NCI-H1436 (cell line): Measurements from ENCODE around the gene ZMYND8.
A peak's percentile ranks its signal among the peaks of the same experiment; 100 is the strongest.
"Not testable (repeated sequence)": the region's sequence is repeated elsewhere in the genome, so short reads cannot be mapped to it uniquely, and the experiment has no call there.

Experiments used
- DNase-seq: peaks from one replicate; lab custom pipeline; 2025; lab: John Stamatoyannopoulos, UW

The ZMYND8 gene

DNA sequence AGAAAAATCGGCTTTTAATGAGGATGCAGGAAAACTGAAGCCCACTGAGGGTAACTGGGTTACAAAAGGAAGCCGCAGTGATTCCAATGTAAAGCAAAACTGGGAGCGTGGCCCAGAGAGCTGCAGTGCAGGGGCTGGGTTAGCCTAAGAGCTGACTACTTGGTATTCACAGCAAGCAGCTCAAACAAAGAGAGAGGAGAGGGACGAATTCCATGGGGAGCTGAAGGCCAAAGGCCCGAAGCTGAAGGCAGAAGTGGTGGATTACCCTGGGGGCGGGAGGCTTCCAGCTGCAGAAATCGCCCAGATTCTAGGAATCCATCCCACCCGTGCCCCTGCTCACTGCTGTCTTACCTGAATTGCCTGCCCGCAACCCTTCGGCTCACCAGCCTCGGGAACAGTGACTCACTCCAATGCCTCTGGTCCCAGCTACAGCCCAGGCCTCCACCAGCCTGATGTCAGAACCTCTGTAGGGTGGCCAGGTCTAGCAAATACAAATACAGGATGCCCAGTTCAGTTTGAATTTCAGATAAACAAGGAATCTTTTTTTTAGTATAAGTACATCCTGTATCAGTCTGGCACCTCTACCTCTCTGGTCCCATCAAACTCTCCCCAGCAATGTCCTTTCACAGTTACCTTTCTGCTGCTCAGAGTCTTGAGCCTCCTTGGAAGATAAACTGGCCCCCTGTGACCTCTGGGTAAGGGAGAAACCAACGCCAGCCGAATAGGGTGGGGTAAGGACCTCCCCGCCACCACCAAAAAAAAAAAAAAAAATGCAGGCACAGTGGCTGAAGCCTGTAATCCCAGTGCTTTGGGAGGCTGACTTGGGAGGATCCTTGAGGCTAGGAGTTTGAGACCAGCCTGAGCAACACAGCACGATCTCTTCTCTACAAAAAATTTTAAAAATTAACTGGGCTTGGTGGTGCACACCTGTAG, 14.6 kb upstream of the ZMYND8 start:
- no peak for DNase-seq

DNA sequence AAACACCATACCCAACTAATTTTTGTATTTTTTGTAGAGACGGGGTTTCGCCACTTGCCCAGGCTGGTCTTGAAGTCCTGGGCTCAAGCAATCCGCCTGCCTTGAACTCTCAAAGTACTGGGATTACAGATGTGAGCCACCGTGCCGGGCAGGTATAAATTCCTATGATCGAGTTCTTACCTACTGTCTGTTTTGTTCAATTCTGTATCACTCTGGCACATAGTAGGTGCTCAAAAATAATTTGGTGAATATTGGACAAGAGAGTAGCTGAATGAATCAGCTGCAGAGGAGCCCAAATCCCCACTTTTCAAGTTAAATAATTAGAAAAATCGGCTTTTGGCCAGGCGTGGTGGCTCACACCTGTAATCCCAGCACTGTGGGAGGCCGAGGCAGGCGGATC, 13.7 kb upstream of the ZMYND8 start:
- DNase-seq = no peak

DNA sequence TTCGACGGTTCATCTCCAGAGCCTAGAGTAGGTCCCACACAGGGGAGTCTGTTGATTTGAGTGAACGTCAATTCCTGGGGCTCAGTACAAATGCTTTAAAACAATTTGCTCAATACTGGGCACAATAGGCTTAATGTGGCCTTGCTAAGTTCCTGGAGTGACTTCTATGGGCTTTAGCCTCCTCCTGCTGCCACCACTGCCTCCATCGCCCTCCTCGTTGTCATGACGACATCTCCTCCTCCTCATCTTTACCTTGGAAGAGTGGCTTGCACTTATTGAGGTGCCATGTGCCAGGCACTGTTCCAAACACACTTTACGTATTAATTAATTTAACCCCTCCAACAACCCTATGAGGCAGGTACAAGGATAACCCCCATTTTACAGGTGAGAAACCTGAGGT, 11.8 kb upstream of the ZMYND8 start:
- DNase-seq = no peak

DNA sequence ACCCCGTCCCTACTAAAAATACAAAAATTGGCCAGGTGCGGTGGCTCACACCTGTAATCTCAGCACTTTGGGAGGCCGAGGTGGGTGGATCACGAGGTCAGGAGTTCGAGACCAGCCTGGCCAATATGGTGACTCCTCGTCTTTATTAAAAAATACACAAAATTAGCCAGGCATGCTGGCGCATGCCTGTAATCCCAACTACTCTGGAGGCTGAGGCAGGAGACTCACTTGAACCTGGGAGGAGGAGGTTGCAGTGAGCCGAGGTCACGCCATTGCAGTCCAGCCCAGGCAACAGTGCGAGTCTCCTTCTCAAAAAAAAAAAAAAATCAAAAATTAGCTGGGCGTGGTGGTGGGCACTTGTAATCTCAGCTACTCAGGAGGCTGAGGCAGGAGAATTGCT, 9.8 kb upstream of the ZMYND8 start:
- DNase-seq = not testable (repeated sequence)

DNA sequence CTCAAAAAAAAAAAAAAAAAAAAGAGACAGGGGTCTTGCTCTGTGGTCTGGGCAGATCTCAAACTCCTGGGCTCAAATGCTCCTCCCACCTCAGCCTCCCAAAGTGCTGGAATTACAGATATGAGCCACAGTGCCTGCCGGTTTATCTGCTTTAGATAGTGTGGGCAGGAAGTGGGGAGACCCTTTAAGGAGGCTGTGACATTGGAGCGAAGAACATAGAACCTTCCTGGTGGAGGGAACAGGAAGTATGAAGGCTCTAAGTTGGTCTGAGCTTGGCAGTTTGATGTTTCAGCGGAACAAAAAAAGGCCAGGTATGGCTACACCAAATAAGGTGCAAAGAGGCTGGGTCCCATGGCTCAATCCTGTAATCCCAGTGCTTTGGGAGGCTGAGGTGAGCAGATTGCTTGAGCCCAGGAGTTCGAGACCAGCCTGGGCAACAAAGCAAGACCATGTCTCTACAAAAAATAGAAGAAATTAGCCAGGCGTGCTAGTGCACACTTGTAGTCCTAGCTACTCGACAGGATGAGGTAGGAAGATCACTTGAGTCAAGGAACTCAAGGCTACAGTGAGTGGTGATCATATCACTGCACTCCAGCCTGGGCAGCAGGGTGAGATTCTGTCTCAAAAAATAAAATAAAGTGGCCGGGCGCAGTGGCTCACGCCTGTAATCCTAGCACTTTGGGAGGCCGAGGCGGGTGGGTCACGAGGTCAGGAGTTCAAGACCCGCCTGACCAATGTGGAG, 8.7 kb upstream of the ZMYND8 start:
- DNase-seq = no peak

DNA sequence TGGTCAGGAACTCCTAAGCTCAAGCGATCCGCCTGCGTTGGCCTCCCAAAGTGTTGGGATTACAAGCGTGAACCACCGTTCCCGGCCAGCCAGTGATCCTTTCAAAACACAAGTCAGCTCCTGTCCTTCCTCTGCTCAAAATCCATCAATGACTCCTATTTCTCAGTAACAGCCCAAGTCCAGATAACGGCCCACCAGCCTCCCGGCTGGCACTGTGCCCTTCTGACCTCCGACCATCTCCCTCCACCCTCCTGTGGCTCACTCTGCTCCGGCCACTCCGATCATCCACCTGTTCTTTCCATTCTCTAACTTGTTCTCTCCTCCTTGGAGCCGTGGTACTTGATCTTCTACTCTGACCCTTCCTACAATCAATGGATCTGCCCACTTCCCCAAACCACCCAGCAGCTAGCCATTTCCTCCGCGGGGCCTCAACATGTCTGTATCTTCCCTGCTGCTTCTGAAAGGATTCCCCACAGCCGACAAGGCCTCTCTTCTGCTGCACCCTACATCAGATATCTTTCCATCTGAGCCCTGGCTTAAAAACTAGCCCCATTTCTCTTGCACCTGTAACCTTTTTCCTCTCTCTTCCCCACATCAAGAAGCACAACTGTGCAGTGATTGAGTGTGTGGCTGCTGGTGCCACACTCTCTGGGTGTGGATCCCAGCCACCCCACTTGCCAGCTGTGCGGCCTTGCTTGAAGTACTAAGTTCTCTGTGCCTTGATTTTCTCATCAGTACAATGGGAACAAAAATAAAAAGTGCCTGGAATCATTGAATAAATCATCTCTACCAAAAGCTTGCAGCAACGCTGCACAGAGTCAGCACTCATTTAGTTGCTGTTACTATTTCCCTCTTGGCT, 6.1 kb upstream of the ZMYND8 start:
- no peak for DNase-seq

DNA sequence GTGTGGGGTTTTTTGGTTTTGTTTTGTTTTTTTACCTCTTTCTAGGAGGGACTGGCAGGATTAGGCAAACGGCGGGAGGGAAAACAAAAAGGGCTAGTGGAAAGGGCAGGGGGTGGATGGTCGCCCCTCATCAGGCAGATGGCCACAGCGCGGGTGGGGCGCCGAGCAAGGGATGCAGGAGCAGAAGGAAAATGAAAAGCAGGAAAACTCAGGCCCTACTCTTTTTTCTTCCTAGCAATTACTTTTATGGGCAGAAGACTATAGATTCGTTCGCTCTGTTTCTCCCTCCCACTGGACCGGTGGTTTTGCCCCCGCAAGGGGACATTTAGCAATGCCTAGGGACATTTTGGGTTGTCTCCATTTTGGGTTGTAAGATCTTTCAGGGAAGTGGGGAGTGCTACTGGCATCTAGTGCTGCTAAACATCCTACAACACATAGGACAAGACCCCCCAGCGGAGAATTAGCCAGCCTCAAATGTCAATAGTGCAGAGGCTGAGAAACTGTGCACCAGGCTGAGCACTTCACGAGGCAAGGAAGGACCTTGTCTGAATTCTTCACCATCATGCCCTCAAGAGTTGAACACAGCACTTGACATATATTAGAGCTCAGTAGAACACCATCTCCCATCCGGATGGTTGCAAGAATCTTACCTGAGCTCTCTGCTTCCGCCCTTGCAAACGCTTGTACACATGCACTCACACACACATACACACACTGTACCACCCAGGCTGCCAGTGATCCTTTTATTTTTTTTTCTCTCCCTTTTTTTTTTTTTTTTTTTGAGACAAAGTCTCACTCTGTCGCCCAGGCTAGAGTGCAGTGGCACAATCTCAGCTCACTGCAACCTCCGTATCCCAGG, 4.8 kb upstream of the ZMYND8 start:
- DNase-seq = no peak

DNA sequence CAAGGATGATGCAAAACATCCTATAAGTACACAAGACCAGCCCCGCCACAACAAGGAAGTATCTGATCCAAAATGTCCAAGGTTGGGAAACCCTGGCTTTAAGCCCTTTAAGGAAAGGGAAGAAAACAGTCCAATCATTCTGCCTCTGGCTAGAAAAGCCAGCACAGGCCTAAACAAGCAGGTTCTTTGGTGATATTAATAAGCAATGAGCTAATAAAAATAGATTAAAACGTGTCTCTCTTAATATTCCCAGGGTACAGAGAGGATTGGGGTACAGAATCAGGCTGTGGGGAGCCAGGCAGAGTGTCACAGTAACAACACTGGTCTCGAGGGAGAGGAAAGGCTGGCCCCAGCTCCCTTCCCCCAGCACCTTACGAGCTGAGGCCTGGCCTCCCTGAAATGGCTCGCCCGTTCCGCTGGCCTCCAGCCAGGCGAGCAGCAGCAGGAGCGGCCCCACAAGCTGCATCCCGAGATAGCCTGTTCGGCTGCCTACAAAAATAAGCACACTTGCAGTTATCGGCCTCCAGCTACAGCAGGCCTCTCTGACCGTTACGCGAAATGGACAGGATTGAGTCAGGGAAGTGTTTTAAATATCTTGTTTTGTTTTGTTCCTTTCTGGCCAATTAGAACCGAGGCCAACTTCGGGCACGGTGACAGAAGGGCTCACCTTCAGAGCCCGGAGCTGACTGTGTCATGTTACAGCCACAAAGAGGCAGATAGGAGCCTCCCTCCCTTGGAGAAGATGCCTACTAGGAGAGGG, 4.0 kb upstream of the ZMYND8 start:
- DNase-seq = peak; percentile 78

DNA sequence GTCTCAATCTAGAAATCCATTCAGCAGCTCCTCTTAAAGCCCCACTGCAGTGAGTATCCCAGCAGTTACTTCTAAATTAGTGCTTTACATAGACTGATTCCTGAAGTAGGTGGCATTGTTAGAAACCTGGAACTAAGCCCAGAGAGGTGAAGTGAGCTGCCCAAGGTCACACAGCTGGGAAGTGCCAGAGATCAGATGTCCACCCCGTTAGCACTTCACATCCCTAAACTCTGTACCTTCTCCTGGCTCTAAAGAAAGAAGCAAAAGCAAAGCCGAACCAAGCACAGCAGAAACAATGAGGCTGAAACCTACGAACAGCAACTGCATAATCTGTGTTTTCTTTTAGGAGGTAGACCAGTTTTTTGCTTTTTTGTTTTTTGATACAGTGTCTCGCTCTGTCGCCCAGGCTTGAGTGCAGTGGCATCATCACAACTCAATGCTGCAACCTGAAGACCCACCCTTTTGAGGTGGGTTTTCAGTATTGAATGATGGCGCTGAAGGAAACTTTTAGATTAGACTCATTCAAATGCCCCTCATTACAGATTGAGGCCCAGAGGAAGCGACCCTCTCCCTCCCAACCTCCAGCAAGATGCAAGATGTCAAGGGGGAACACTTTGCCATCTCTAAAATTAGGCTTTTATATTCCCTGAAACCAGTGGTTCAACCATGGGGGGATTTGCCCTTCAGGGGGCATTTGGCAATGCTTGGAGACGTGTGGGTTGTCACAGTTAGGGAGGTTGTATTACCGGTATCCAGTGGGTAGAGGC, 3.2 kb upstream of the ZMYND8 start:
- no peak for DNase-seq

DNA sequence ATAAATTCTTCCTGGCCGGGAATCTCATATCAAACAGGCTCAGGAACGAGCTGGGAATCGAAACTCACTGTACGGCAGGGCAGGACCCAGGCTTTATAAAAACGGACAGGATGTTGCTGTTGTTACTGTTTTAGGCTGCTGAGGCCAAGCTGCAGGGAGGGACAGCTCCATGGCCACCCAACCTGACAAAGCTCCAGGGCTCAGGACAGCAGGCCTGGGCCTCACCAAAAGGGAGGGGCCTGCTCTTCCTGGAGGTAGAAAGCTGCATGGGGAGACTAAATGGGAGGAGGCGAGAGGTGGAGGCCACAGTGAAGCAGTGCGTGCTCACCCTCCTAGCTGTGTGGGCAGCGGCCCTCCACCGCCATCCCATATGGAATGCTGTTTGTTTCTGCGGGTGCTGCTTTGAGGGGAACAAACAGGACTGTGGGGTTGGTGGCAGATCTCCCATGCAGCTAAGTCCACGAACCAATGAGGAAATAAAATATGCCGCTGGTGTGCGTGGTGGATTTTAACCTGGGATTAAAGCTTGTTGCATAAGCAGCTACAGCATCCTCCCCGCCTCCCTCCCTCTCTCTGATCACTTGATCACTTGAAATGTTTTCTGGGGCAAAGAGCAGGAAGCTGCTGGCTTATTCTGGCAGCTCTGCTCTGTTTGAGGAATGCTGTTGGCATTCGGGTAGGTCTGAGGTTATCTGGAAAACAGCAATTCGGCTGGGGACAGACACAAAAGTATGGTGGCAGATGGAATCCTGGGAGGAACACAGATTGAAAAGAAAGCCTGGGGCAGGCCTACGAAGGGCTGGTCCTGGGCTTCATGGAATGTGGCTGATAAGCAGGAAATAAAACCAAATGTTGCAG, 2.4 kb upstream of the ZMYND8 start:
- DNase-seq = no peak

DNA sequence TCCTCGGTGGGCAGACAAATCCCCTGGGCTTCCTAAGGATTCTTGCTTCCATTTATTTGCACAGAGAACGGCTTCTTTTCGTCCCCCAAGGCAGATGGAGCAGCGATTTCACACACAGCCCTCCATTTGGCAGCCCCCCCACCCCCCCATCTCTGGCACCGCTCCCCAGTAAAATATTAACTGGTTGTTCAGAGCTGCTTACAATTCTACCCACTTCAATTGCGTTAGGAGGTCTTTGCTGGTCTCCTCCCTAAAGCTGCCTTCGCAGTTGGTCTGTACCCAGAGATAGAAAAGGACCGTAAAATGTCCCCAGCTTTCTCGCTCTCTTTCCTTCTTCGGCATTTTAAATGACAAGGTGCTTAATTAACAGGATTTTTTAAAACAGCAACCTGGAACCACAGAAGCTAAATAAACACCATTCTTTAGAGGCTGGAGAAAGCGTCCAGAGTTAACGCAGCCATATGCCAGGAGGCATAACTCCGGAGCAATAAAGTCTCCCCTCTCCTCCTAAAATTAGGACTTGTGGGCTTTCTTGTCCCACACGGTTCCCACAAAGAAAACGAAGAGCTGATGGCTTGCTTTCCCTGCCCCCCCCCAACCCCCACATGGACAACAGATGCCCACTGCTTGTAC, 1.7 kb upstream of the ZMYND8 start:
- DNase-seq = no peak

DNA sequence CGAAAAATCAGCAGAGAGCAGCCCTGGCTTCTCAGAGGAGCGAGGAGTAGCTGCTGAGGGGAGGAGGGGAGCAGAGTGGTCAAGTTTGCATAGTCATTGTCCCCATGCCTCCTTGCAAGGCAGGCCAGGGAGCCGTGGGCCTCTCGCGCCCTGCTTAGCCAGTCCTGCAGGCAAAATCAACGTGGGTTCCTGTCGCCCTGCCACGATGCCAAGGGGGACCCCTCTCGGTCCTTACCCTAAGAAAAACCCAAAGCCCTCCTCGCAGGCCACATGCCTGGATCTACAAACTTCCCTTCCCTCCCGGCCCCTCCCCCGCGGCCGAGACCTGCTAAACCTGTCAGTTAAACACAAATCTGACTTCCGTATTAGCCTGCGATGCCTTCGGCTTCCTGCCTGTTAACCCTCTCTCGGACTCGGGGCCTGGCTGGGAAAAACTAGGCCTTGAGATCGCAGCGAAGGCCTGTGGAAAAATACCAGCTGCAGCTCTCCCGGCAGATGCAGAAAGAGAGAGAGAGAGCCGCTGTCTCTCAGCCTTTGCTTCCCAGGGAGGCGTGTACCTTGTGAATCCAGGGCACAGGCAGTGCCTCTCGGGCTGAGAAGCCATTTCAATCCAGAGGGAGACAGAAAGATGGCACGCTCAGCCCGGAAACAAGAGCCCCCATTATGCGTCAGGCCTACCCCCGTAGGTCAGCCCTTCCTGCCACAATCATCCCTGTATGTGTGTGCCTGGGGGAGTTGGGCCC, 968 bp upstream of the ZMYND8 start:
- DNase-seq = peak; percentile 57

DNA sequence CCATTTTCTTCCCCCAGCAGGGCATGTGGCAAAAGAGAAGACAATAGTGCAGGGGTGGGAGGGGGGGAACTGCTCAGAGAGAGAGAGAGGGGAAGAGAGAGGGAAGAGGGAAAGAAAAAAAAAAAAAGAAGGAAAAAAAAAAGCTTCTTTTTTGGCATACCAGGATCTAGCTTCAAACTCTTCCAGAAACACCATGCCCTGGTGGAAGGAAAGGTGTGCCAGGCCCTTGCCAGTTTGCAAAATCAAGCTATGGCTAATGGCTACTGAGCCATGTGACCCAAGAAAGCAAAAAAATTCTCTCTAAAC, 326 bp downstream of the ZMYND8 start:
- no peak for DNase-seq

DNA sequence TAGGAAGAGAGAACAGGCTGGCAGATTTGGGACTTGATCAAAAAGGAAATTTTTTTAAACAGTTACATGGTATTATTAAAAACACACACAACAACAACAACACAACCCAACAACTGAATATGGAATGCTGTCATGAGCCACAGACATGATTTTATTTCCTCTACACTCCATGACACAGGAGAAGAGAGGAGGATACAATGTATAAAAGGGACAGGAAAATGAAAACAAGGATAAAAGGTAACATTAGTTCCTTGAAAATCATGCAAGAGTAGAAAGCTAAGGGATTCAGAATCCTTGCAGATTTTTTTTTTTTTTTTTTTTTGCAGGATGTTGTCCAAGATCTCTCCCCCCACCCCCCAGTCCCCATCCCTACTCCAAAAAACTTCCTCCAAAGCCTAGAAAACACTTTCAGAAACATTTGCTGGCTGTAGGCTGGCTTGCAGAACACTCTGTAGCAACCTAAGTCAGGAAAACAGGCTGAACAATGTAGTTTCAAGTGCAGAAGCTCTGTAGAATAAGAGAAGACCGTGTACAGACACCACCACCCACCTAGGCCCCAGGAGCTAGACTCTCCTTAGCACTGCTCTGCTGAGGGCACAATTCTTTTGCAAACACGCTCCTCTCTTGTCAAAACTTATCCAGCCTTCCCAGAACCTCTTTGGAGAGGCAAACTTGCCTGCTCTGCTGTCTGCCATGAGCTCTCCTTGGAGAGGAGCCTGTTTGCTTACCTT, 845 bp downstream of the ZMYND8 start:
- no peak for DNase-seq

DNA sequence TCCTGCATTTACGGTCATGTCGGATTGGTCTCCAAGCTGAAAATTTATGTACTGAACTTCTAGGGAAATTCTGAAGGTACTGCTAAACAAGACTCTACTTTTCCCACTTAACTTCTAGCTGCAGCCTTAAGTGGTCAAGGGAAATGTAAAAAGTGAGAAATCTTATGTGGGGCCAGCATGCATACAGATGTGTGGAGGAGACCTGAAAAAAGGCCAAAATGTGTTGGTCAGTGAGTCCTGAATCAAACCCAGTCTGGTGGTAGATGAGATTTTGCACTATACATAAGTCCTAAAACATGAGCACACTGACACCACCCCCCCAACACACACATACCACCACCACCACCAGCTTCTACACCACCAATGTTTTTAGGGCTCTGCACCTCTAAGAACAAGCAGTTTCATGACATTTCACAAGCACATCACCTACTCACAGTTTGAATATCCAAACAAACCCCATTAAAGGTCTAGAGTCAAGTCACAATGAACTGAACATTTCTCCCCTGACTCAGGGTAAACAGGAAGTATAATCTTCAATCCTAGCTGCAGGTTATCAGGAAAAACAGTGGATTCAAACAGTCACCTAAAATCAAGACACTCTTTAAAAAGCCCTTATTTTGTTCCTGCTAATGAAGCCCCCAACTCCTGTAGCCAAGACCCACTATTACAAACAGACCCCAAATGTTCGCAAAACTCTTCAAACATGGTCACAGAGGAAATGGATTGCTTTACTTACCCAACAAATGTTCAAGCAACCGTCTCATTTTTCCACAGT, 1.6 kb downstream of the ZMYND8 start:
- DNase-seq = no peak

DNA sequence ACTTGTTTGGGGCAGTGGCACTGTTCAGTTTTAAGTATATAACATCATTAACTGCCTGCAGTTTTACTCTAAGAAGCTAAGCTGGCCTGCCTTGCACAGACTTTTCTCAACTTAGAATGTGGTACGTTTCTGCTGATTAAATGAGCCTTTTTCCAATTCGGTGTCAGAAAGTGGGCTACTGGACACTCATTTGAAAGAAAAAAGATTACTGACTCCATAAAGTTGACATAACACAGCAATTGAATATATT, 2.1 kb downstream of the ZMYND8 start:
- DNase-seq = no peak
